Stimulated activated CD4-positive, alpha-beta T cell treated with anti-CD3 and anti-CD28 coated beads, Interleukin-2, amount 100 ng/mL, for 48 hours (primary cell): ENCODE results near the gene HEATR5B.
"Not testable (repeated sequence)": the region's sequence is repeated elsewhere in the genome, so short reads cannot be mapped to it uniquely, and the experiment has no call there.

Source experiments
- DNase-seq, 2 donors: peaks; one replicate each; pipeline ENCODE4 v3.0.0-alpha.2; 2020

Gene HEATR5B

GRCh38 chr2:36976065-36976464 lies 108.1 kb downstream of the HEATR5B start:
- DNase-seq, result no peak

- DNase-seq, result no peak
Observed at GRCh38 chr2:36975306-36975705, 108.9 kb downstream of the HEATR5B start.

DNA sequence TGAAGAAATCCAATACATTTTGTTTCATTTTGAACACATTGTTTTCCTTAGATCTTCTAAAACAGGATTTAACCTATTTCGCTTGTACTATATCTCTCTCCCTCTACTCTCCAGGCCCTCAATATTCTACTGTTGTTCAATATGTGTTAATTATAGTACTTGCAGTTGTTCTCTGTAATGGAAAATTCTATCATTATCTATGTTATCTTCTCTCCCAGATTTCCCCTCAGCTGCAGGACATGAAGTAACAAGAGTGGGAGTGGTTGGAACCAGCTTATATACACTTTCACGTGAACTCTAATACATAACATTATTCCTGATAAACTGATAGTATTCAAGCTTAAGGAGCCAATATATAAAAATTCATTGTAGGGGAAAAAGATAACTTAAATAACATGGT lies 110.9 kb downstream of the HEATR5B start:
- DNase-seq, result no peak

GRCh38 chr2:36971990-36972389 lies 112.2 kb downstream of the HEATR5B start:
- DNase-seq, result no peak

DNA sequence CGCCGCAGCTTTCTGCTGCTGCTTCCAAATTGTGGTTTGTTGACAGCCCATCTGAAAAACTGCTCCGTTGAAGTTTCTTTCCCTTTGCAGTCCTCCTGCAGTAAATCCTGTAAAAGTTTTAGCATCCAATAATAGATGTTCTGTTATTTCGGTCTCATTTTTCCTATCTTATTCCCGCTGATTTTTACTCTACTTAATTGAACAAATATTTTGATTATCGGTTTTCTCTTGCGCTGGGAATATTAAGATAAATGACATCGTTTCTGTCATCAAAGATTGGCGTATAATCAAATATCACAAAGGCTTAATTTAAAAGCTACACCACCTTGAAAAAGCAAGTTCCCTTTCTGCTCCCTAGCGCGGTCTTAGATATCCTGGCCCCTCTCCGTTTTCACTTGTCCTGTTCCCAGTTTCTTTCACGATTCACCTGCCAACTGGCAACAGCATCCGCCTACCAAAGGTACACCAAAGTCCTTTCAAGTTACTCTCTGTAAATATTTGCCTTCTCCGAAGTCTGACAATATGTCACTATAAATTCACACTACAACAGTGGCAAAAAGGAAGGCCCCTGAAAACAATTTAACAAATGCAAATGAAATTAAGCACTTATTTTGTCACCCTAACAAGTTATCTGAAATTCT lies 116.8 kb downstream of the HEATR5B start:
- DNase-seq, result no peak

DNA sequence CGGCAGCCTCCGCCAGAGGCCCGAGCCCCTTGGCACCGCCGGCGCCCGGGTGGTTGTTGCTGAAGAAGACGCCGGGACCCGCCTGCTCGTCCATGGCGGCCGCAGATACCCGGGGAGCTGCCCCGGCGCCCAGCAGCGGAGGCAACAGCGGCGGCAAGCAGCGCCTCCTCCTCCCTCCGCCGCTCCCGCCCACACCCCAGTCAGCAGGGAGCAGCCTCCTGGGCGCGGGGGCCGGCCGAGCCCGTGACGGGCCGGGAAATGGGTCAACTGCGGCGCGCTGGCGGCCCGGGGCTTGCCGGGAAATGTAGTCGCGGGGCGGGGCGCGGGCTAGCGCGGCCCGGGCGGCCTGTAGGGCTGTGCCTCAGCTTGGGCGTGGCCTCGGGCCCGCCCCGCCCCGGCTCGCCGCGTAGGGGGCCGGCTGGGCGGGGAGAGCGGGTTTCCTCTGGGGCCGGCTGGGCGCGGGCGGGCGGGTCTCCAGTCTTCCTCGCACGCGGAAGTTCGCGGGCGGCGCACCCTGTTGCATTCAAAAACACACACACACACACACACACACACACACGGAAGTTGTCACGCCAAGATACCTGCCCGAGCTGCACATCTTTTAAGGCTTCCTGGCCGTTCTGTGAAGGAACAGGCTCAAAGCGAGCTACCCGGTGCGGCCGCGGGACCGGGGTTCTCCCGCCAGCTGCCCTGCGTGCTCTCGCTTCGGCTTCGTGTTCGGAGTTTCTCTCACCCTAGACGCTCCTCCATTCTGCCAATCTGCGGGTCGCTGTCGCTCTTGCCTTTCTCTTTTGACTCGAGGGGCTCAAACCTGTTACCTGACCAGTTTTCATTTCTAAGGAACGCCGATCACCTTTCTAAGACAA lies 117.6 kb downstream of the HEATR5B start, which contains the start of gene STRN:
Gene STRN (minus strand): TSS at position 167 of the 866 bp plus-strand sequence. CDS start 73 bp downstream, at position 94.
- peak; percentile 94 to 96 for DNase-seq

DNA sequence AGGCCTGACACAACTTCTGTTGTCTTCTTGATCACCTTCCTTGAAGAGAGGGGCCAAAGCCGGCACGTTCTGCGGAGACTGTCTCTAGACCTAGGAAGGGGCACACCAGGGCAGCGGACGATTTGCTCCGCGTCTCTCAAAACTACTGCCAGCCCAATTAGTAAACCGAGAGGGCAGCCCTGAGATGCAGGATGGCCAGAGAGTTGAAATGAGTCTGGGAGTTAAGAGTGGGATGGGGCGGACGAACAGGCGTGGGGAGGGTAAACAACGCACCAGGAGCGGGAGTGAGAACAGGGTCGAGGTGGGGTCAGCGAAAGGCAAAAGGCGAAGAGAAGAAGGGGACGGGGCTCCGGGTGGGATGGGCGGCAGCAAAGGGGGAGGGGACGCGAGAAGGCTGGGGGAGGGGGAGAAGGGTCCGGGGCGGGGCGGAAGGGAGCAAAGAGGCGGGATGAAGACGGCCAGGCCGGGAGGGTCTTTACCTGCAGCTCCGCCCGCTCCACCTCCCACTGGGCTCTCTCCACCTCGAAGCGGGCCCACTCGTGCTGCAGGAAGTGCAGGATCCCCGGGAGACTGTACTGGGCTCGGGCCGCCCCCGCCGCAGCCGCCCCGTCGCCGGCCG lies 118.3 kb downstream of the HEATR5B start:
- peak; percentile 11 to 32 for DNase-seq

DNA sequence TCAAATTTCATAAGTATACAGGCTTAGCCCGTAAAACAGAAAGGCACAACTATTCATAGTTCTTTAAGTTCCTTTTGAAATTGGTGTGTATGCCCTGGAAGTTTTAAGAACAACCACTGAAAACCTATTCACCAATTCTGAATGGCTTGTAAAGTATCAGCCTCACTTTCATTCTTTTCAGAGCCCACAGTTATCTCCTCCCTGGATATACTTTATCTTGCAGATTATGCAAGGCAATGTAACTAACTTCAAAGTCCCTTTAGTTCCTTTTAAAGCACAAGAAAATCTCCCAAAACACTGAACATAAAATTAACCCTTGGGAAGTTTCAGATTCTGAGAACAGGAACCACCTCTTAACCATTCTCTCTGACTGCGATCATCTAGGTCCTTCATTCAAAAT lies 119.0 kb downstream of the HEATR5B start:
- DNase-seq, result no peak

DNA sequence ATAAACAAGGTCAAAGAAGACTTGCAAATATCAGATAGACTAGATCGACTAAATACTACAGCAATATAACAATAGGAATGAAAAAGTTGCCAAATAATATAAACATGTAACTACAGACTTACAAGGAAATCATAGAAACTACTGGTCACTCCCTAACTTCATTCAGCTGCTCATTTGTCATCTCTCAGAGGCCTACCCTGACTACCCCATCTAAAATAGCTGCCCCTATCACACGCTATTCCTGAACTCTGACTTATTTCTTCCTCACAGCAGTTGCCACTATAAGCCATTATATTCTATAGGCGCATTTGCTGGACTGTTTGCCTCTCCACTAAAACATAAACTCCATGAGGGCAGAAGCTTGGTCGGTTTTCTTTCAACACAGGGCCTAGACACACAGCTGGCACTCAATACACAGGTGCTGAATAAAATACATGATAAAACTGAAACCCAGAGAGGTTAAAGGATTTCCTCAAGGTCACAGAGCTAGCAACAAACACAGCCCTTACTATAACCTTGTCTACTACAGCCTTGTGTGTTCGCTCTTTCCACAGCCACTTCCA lies 119.6 kb downstream of the HEATR5B start:
- no peak for DNase-seq

DNA sequence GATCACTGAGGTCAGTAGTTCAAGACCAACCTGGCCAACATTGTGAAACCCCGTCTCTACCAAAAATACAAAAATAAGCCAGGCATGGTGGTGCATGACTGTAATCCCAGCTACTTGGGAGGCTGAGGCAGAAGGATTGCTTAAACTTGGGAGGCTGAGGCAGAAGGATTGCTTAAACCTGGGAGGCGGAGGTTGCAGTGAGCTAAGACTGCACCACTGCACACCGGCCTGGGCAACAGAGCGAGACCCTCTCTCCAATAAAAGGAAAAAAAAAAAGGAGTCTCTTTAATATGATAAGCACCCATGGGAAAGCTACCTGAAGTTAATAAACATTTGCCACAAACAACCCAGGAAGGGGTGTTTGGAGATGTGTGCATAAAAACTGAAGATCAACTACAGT lies 120.4 kb downstream of the HEATR5B start:
- no peak for DNase-seq

GRCh38 chr2:36963106-36963505 lies 121.1 kb downstream of the HEATR5B start:
- DNase-seq, result no peak

- no peak for DNase-seq
Observed at GRCh38 chr2:36960773-36961172, 123.4 kb downstream of the HEATR5B start.

- DNase-seq, result no peak
Observed at GRCh38 chr2:36960005-36960675, 124.0 kb downstream of the HEATR5B start.

DNA sequence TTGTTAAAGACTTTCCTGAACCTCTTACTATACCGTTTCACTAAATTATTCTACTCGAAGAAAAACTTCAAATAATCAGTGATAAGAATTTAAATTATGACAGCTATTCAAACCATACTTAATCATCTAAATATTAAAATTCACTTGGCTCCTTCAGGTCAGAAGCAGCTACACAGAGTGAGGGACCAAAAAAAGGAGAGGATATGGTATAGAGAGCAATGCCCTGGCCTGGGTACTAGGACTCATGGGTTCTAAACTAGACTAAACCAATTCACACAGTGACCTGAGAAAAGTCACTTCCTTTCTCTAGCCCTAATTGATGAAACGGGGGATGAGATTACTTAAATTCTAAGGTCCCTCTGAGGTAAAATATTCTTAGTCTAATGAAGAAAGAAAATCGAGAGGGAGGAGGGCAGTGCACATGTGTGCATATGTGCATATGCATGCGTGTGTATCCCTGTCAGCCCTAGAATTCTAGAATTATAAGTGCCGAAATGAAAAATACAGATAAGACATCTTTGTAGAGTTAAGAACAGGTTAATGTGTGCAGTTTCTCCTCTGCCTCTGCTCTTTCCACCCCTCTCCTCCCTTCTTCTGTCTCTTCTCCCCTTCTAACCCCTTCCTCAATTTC lies 129.1 kb downstream of the HEATR5B start:
- DNase-seq, result no peak

DNA sequence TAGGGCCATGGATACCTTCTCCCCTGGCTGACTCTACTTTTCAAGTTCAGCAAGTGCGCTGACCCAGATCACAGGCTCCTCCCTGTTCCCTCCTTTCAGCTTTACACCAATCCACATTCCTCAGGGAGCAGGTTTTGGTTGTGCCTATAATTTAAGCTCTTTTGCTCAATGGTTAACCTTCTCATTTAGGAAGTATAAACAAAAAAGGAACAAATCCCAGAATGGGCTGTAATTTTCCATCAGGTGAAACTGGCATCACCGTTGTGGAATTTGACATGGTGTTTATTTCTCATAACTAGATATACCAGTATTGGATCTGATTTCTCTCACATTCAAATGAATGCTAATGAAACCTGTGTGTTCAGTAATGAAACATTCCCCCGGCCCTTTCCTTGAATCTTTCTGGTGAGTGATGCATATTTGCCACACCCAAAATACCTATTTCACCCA lies 131.4 kb downstream of the HEATR5B start:
- DNase-seq, result no peak

DNA sequence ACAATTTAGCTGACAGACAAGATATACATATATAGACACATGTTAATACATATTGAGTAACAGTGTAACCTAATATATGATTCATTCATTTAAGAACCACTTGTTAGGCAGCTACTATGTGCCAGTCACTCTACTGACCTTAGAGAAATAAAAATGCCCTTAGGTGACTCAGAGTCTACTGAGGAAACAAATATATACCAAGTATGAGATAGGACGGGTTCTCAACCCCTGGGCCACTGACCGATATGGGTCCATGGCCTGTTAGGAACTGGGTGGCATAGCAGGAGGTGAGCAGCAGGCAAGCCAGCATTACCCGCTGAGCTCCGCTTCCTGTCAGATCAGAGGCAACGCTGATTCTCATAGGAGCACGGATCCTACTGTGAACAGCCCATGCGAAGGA lies 132.6 kb downstream of the HEATR5B start:
- DNase-seq, result no peak

GRCh38 chr2:36951027-36951518 lies 133.1 kb downstream of the HEATR5B start:
- no peak for DNase-seq

GRCh38 chr2:36949845-36950244 lies 134.3 kb downstream of the HEATR5B start:
- no peak for DNase-seq

DNA sequence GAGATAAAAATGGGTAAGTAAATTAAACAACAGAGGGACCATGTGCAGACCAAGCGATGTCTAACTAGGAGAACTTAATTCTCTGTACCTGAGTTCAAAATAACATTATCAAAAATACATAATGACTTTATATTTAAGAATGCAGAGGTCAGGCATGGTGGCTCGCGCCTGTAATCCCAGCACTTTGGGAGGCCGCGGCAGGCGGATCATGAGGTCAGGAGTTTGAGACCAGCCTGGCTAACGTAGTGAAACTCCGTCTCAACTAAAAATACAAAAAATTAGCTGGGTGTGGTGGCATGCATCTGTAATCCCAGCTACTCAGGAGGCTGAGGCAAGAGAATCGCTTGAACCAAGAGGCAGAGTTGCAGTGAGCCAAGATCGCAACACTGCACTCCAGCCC lies 138.9 kb downstream of the HEATR5B start:
- not testable (repeated sequence) for DNase-seq

DNA sequence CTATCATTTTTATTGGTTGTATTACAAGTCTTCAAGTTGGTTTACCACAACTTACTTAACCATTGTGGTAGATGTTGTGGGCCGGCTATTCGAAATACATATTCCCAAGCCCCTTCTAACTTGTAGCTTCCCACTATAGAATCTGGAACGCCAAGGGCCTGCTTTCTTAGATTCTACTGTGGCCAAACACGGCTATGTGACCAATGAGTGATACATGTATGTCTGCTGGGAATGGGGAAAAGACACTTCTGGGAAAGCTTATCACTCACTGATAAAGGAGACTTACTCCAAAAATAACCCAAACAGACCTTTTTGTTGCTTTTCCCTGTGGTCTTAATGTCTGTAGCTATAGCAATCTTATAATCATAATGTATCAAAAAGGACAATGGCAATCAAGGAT lies 142.3 kb downstream of the HEATR5B start:
- DNase-seq, result no peak

GRCh38 chr2:36936526-36936925 lies 147.6 kb downstream of the HEATR5B start:
- not testable (repeated sequence) for DNase-seq

- not testable (repeated sequence) for DNase-seq
Observed at GRCh38 chr2:36931688-36932087, 152.5 kb downstream of the HEATR5B start.
